Stimulated activated CD8-positive, alpha-beta memory T cell treated with anti-CD3 and anti-CD28 coated beads, Interleukin-12 subunit alpha, Interleukin-12 subunit beta, amount 100 ng/mL, for 1 hour (primary cell): ENCODE results near the gene HOXB2.
"Not testable (repeated sequence)": the region's sequence is repeated elsewhere in the genome, so short reads cannot be mapped to it uniquely, and the experiment has no call there.

Experiments
- DNase-seq: peaks from one replicate; pipeline ENCODE4 v3.0.0-alpha.2; 2020; ENCODE audit warnings: low read depth

The HOXB2 gene

GRCh38 chr17:48514477-48514876, 30.4 kb downstream of the HOXB2 start:
- DNase-seq: no peak

DNA sequence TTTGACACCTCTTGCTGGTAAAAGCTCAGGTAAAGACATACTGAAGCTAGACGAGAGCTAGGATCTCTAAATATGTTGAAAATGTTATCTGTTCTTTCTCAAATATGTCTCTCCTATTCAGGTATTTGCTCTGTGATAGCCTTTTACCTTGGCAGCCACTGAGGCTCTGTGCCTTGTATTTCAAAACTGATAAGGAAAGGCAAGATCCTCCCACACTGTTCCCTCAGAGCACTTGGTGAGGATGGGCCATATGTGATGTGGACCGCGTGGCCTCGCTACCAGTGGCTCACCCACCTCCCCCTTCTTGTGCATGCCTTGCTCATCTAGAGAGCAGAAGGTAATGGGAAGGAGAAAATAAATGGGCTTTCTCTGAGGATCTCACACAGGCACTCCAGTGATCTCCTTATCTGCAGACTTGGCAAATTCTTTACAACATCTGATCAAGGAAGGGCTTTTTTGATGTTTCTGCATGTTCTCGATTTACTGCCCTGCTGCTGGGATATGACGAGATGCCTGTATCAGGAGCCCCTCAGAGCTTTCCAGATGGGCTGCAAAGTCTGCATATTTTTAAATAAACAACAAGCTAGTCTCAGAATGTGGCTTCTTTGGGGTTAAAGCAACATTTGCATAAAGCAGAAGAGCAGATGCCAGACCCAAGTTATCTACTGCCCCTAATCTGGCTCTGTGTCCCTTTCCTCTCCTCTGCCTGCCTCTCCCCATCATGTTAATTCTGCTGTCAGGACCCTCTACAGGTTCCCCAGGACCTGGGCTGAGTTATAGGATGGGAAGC, 31.0 kb downstream of the HOXB2 start:
- DNase-seq: no peak

DNA sequence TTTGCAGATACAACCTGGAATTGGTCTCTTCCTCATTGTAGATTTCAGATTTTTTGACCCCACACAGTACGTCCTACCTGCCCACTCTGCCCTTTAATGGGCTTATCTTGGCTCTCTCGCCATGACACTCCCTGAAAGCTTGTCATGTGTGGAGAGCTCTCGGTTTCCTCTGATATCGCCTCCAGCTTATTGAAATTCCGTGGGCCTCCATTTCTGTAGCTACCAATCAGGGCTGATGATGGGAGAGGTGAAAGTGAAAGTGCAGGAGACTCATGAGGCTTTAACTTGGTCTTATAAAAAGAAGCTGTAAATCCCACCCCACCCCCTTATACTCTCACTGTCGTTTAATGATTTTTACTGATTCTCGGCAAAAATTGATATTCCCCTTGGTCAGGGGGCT, 31.8 kb downstream of the HOXB2 start:
- DNase-seq: no peak

DNA sequence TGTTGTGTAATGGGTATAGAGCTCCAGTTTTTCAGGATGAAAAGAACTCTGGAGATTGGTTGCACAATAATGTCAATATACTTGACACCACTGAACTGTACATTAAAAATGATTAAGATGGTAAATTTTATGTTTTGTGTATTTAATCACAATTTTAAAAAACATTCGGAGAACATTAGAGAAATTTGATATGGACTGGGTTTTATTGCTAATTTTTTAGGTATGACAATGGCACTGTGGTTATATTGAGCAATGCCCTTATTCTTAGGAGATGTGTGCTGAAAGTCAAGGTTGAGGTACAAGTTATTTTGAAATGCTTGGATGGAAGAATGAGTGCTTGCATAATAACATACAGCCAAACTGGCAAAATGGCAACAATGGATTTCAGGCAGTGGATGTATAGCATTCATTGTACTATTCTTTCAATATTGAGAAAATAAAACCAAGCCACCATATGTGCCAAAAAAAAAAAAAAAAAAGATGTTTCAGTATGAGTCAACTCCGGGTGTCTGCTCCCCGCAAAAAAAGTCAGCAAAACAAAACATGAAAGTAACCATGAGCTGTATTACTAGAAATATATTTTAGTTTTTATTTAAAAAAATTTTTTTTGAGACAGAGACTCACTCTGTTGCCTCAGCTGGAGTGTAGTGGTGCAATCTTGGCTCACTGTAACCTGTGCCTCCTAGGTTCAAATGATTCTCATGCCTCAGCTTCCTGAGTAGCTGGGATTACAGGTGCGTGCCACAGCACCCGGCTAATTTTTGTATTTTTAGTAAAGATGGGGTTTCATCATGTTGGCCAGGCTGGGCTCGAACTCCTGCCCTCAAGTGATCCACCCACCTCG, 33.9 kb downstream of the HOXB2 start:
- DNase-seq: no peak

GRCh38 chr17:48510381-48510760, 34.5 kb downstream of the HOXB2 start:
- no peak for DNase-seq

DNA sequence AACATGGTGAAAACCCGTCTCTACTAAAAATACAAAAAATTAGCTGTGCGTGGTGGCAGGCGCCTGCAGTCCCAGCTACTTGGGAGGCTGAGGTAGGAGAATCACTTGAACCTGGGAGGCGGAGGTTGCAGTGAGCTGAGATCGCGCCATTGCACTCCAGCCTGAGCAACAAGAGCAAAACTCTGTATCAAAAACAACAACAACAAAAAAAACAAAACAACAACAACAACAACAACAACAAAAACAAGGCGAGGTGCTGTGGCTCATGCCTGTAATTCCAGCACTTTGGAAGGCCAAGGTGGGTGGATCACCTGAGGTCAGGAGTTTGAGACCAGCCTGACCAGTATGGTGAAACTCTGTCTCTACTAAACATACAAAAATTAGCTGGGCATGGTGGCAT, 35.2 kb downstream of the HOXB2 start:
- DNase-seq: not testable (repeated sequence)

DNA sequence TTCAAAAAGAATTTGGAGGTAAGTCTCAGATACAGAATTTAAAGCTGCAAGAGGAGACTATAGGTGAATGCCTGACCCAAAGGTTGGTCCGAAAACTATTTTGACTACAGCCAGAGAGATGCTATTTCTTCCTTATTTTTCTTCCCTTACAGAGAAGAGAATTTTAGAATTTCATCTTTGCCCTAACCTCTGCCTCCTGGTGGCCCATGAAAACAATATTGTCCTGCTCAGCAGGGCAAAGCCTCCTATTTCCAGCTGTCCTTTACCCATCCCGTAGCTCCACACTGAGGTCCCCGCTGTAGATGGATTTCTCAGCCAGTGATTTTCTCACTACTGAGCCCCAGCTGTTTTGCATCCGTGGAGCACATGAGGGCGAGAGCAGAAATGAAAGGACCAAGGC, 38.7 kb downstream of the HOXB2 start:
- no peak for DNase-seq

GRCh38 chr17:48505788-48506187, 39.1 kb downstream of the HOXB2 start:
- peak; percentile 20 for DNase-seq

- no peak for DNase-seq
These were observed 40.0 kb downstream of the HOXB2 start for GRCh38 chr17:48504953-48505352.

GRCh38 chr17:48503747-48504146, 41.2 kb downstream of the HOXB2 start:
- no peak for DNase-seq

- DNase-seq: no peak
These were observed 42.0 kb downstream of the HOXB2 start for GRCh38 chr17:48502901-48503300.

GRCh38 chr17:48502312-48502711, 42.6 kb downstream of the HOXB2 start:
- DNase-seq: no peak

DNA sequence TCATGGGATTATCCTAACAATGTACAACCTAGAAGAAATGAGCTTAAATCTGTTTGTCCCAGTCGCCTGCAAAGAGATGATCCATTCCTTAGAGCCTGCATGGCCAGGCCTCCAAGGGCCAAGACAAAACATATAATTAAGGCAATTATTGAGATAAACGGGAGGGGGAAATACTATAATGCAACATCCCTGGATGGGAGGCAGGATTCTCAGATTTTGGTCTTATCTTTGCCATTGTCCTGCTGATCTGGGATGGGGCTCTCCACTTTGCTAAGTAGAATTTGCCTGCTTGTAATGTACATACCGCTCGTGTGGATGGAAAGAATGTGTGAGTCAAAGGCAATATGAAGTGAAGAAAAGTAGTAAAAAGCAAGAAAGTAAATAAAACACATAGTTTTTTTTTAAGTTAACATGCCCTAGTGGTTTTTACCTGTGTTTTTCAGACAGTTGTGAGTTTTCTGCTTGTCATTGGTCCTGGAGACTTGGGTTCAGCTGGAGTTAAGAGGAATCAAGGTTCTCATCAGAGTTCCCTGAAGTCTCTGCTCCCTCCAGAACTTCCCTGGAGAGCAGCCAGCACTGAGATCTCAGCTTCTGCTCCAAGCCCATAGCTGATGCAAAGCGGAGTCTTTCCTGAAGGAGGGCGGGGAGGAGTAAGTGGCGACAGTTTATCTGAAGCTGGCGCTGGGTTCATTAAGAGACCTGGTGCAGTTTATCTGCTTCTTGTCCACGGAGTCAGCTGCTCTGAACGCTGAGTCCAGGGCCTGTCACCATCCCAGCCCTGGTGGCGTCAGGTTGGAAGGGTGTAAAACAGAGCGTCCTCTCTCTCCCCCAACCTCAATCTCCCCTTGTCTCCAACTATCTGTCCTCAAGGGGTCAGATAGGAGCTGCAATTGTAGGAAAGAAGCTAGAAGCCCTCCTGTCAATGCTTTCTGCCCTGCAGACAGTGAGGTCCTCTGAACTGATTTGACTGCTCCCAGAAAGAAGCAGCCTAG, 44.2 kb downstream of the HOXB2 start:
- DNase-seq: no peak

DNA sequence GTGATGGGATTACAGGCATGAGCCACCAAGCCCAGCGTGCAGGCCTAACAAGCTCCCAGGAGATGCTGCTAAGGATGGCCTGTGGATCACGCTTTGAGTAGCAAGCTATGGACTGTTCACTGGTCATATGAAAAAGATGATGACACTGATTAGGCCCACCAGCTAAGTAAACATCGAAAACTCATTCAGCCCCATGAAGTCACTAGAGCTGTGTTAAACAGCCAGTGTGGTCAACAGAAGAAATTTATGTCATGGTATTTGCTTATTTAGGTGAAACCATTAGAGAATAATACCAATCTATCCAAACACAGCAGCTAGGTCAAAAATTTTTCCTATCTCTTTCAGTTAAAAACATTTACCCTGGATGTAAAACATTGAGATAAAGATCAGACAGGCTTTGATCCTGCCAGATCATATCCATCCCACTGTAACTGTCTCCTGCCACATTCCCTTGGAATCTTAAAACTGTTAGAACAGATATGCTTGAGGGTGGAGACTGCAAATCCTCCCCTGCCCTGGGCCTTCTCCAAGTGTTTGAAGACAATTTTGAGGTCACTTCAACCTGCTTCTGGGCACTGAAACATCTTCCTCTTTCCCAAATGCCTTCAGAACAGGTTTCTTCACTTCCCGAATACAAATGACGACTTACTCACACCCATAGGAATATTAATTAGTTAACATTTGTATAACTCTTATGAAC, 45.0 kb downstream of the HOXB2 start:
- no peak for DNase-seq

GRCh38 chr17:48499248-48499647, 45.7 kb downstream of the HOXB2 start:
- no peak for DNase-seq

DNA sequence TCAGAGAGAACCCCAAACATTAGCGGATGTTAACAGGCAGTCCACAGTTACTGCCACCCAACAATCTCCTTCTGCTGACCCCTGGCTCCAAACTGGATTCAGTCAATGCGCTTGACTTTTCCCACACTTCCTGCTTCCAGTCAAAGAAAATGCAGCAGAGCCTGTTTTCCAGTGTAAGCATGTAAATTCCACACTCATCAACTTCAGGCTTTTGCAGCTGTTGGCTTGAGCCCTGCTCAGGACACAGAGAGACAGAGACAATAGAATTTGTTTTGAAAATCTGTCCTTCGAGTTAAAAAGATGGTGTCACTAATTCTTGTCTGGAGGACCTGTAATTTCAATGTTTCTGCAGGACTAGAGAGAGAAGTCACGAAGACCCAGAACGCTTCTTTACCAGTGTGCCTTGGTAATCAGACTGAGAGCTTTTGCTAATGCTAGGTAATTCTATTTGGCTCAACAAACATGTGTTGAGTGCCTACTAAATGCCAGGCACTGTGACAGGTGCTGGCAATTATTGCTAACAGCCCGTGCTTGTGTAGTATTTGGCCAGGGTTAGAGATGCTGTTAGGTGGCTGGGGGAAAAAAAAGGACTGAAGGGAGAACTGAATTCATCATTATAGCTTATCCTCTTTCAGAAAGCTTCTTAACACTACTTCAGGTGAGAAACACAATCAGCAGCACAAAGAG, 46.6 kb downstream of the HOXB2 start:
- no peak for DNase-seq

DNA sequence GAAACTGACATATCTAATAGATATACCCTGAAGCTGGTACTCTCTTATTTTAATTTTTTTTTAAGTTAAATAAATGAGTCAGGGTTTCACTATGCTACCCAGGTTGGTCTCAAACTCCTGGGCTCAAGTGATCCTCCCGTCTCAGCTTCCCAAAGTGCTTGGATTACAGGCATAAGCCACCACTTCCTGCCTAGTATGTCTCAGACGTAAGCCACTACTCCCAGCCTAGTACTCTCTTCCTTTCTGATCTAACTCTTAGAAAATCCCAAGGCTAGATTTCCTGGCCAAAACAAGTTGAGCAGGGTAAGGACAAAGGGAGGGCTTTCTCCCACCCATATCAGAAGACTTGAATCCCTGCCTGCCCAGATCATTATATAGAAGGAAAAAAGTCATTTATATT, 47.8 kb downstream of the HOXB2 start:
- DNase-seq: no peak

- DNase-seq: no peak
These were observed 50.6 kb downstream of the HOXB2 start for GRCh38 chr17:48494335-48494734.
